HG03442 (cell line): ENCODE measurements around the gene CCR4.
"Not testable (repeated sequence)": the region's sequence is repeated elsewhere in the genome, so short reads cannot be mapped to it uniquely, and the experiment has no call there.

Experiments
- ATAC-seq: cut with Tn5 transposase; IDR thresholded peaks from one replicate; pipeline ENCODE4 v1.9.1; 2021; ENCODE audit warnings: mild to moderate bottlenecking, moderate library complexity; ENCODE audit not compliant: unreplicated experiment

The CCR4 gene

DNA sequence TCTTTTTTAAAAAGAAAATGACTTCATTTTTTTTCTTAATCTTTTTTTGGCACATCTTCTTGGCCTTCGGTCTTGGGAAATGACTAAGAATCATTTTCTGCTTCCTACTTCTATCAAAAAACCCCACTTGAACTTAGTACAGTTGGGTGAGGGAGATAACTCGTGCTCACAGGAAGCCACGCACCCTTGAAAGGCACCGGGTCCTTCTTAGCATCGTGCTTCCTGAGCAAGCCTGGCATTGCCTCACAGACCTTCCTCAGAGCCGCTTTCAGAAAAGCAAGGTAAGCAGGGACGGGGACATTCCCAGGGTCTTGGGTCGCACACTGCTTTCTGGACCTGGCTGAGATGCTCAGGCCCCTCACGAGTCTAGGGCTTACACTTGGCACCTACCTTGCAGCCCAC, at the start of gene CCR4:
Gene CCR4 (plus strand): TSS at position 235 of the 402 bp plus-strand sequence. CDS start 1,779 bp downstream, outside the sequence.
- peak; percentile 38 for ATAC-seq

GRCh38 chr3:32902887-32903371, 48.5 kb upstream of the CCR4 start:
- ATAC-seq: peak; percentile 57

DNA sequence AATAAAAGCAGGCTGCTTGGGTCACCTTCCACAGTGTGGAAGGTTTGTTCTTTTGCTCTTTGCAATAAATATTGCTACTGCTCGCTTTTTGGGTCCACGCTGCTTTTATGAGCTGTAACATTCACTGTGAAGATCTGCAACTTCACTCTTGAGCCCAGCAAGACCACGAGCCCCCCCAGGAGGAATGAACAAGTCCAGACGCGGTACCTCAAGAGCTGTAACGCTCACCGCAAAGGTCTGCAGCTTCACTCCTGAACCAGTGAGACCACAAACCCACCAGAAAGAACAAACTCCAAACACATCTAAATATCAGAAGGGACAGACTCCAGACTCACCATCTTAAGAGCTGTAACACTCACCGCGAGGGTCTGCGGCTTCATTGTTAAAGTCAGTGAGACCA, 47.5 kb upstream of the CCR4 start:
- ATAC-seq: no peak

DNA sequence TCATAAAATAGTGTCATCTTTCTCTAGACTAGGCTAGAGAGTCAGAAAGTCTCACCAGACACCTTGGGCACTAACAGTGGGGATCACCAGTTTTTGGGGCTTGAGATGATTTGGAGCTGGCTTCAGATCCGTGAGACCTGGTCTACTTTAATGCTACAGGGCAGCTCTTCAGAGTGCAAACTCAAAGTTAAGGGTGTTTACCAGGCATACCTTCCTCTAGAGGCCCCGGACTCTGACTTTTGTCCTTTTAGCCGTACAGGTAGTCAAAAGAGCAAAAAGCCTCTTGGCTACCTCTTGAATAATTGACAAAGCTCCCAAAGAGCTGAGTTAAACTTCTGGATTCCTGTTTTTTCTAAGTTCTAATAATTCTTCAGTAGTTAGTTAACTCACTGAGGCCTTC, 41.4 kb upstream of the CCR4 start:
- no peak for ATAC-seq

GRCh38 chr3:32910954-32911353, 40.5 kb upstream of the CCR4 start:
- ATAC-seq: no peak

DNA sequence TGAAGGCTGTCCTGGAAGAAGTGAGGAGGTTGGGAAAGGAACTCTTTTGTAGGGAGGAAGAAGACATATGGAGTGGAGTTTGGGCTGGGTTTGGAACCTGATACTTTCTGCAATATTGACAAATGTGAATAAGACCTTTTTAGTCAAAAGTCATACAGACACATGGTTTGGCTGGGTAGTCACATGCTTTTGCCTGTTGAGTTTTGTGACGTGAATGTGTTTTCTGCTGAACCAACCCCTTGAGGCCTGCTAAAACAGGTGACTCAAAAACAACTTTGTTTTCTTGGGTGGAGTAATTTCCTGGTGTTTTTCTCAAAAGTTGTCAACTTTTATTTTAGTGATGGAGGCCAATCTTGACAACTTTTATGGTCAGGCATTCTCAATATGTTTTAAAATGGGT, 39.4 kb upstream of the CCR4 start:
- no peak for ATAC-seq

- ATAC-seq: no peak
Observed at GRCh38 chr3:32913790-32914446, 37.5 kb upstream of the CCR4 start.

DNA sequence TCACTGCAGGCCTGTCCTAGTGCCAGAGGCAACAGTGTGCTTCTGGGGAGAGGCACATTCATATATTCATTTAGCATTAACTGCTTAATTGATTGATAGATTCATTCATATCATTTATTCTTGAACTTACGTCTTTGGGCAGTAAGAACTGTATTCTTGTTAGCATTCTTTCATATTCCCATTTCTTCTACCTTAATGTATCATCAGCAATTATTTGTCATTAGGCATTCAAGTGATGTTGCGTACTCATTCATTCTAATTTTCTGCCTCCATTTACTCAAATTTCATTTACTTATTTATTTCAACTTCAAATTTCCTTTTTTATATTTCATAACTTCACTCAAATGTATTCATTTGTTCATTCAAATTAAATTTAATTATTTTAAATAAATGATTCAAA, 31.5 kb upstream of the CCR4 start:
- no peak for ATAC-seq

GRCh38 chr3:32922078-32922477, 29.4 kb upstream of the CCR4 start:
- no peak for ATAC-seq

DNA sequence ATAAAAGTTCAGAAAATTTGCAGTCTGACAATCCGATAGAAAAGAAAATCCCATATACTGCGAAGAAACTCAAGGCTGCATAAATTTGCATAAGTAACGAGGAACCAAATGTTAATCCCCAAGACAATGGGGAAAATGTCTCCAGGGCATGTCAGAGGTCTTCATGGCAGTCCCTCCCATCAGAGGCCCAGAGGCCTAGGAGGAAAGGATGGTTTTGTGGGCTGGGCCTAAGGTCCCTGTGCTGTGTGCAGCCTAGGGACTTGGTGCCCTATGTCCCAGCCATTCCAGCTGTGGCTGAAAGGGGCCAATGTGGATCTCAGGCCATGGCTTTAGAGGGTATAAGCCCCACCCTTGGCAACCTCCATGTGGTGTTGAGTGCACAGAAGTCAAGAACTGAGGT, 21.3 kb upstream of the CCR4 start:
- ATAC-seq: no peak

- not testable (repeated sequence) for ATAC-seq
Observed at GRCh38 chr3:32931273-32931672, 20.2 kb upstream of the CCR4 start.

- no peak for ATAC-seq
Observed at GRCh38 chr3:32934150-32934742, 17.2 kb upstream of the CCR4 start.

DNA sequence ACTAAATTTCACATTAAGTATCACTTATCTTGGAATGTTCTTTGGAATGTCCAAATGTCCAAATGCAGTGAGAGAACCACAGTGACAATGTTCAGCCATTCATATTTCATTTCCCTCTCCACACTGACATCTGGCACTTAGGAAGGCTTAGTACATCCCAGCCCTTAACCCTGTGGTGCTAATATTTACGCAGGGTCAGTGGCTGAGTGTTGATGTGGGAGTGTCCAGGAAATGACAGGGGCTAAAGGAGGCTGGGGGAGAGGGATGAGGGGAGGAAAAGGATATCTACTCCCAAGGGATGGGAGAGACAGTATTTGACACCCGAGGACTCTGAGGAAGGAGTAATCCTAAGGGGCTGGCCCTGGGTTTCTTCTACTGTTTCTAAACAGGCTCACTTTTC, 14.1 kb upstream of the CCR4 start:
- ATAC-seq: no peak

GRCh38 chr3:32939531-32940284, 11.7 kb upstream of the CCR4 start:
- ATAC-seq: not testable (repeated sequence)

GRCh38 chr3:32940726-32941125, 10.7 kb upstream of the CCR4 start:
- no peak for ATAC-seq

GRCh38 chr3:32945136-32945535, 6.3 kb upstream of the CCR4 start:
- no peak for ATAC-seq

GRCh38 chr3:32945598-32945997, 5.8 kb upstream of the CCR4 start:
- not testable (repeated sequence) for ATAC-seq

GRCh38 chr3:32946973-32947788, 4.3 kb upstream of the CCR4 start:
- ATAC-seq: peak; percentile 17

- peak; percentile 87 for ATAC-seq
Observed at GRCh38 chr3:32947789-32948238, 3.6 kb upstream of the CCR4 start.

DNA sequence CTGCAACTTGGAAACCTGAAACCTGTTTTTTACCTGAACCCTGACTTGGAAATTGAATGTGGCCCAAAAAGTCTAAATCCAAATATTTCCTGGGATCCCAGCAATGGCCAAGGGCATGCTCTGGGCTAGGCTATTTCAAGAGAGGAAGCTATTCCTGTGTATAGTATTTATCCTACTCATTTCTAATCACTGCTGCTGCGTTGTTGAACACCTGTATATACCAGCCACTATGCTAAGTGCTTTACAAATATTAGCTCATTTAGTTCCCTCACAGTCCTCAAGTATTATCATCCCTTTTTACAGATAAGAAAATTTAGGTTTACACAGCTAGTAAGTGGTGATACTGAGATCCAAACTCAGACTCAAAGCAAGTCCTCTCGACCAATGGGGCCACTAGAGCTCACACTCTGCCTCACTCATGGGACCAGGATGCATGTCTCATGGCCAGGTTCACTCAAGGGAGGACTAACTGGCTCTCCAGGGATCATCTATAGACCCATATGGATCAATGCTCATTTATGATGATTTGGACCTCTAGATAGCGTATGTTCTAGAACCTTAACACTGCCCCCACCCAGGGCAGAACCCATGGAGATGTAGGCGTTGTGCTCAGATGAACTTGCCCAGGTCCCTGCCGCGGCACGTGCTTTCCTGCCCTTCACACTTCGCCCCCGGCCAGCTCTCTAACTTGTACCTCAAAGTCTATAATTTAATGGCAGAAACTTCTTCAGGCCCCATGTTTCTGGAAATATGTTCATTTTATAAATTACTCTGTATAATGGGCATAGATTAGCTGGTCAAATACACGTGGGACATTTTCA, 2.6 kb upstream of the CCR4 start:
- no peak for ATAC-seq
